ENCODE results near the gene KCNJ9.

GRCh38 chr1:160108888-160109662 lies 27.7 kb downstream of the KCNJ9 start:
- no peak for TF ChIP-seq EP300 (conservative IDR thresholded peaks at IDR 0.05; ENCODE audit: poor library complexity, severe bottlenecking)
- TF ChIP-seq CTCF (IDR thresholded peaks at IDR 0.05; ENCODE audit: poor library complexity, severe bottlenecking) = peak; percentile 27

Data from neural cell (in vitro differentiated cells).